HuH-7.5 (cell line): ENCODE data around the gene SMOC2.

Experiments used
- DNase-seq: peaks from one replicate; pipeline ENCODE4 v3.0.0; 2011; ENCODE audit warnings: low spot score

Gene SMOC2

GRCh38 chr6:168415993-168416530, 24.9 kb upstream of the SMOC2 start:
- DNase-seq, result no peak

GRCh38 chr6:168416531-168416930, 24.5 kb upstream of the SMOC2 start:
- DNase-seq, result no peak

GRCh38 chr6:168417191-168417590, 23.8 kb upstream of the SMOC2 start:
- DNase-seq, result no peak

GRCh38 chr6:168417679-168418557, 23.1 kb upstream of the SMOC2 start:
- DNase-seq, result no peak

GRCh38 chr6:168418711-168419121, 22.3 kb upstream of the SMOC2 start:
- DNase-seq, result no peak

- no peak for DNase-seq
These were observed 21.4 kb upstream of the SMOC2 start for GRCh38 chr6:168419569-168419968.

- DNase-seq, result no peak
These were observed 20.9 kb upstream of the SMOC2 start for GRCh38 chr6:168420084-168420483.

- DNase-seq, result no peak
These were observed 20.3 kb upstream of the SMOC2 start for GRCh38 chr6:168420706-168421105.

- DNase-seq, result no peak
These were observed 13.8 kb upstream of the SMOC2 start for GRCh38 chr6:168427184-168427583.

GRCh38 chr6:168428052-168428826, 12.7 kb upstream of the SMOC2 start:
- DNase-seq, result no peak

GRCh38 chr6:168428863-168429262, 12.1 kb upstream of the SMOC2 start:
- no peak for DNase-seq

GRCh38 chr6:168432196-168432595, 8.8 kb upstream of the SMOC2 start:
- no peak for DNase-seq

- DNase-seq, result no peak
These were observed 7.1 kb upstream of the SMOC2 start for GRCh38 chr6:168433898-168434297.

- no peak for DNase-seq
These were observed 6.5 kb upstream of the SMOC2 start for GRCh38 chr6:168434505-168434904.

GRCh38 chr6:168437751-168438150, 3.2 kb upstream of the SMOC2 start:
- DNase-seq, result no peak

- no peak for DNase-seq
These were observed 2.0 kb upstream of the SMOC2 start for GRCh38 chr6:168438783-168439520.

GRCh38 chr6:168439794-168440450, 1.1 kb upstream of the SMOC2 start:
- no peak for DNase-seq

- no peak for DNase-seq
These were observed 729 bp downstream of the SMOC2 start for GRCh38 chr6:168441434-168442391.

- DNase-seq, result no peak
These were observed 1.7 kb downstream of the SMOC2 start for GRCh38 chr6:168442646-168443045.

GRCh38 chr6:168447282-168447681, 6.3 kb downstream of the SMOC2 start:
- DNase-seq, result no peak

- no peak for DNase-seq
These were observed 6.7 kb downstream of the SMOC2 start for GRCh38 chr6:168447700-168448099.
